NCI-H187 (cell line): ENCODE data around the gene HOMER2.
"Not testable (repeated sequence)": the region's sequence is repeated elsewhere in the genome, so short reads cannot be mapped to it uniquely, and the experiment has no call there.

ENCODE experiments used
- DNase-seq, 2 experiments: peaks; one replicate each; lab custom pipeline; 2025; lab: John Stamatoyannopoulos, UW

The HOMER2 gene

DNA sequence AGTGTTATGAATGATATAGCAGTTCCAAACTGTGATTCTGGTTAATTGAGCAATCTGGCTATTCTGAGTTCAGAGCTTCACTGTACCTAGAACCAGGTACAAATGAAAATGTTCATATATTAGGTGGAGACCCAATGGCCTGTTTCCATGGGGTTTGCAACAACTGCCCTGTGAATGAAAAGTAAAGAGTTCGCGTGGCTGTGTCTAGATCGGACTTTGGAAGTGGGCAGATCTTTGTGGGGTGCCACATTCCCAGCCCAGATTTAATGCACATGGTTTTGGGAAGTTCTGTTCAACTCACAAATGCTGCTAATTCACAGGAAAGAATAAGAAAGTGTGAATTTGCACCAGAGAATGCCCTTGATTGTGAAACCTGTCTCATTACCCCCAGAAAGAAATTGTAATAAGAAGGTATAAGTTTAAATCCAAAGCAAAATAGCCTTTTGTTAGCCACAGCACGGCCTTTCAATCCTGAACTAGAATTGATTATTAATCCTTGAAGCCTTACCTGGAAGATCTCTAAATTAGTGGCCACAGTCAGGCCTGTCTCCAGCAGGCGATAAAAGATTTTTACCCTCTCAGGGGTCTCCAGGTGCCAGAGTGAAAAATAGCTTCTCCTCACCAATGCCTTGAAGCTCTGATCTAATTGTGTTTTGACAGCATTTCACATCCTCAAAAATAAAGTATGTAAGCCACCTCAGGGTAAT is 120.5 kb downstream of the HOMER2 start:
- no peak for DNase-seq

DNA sequence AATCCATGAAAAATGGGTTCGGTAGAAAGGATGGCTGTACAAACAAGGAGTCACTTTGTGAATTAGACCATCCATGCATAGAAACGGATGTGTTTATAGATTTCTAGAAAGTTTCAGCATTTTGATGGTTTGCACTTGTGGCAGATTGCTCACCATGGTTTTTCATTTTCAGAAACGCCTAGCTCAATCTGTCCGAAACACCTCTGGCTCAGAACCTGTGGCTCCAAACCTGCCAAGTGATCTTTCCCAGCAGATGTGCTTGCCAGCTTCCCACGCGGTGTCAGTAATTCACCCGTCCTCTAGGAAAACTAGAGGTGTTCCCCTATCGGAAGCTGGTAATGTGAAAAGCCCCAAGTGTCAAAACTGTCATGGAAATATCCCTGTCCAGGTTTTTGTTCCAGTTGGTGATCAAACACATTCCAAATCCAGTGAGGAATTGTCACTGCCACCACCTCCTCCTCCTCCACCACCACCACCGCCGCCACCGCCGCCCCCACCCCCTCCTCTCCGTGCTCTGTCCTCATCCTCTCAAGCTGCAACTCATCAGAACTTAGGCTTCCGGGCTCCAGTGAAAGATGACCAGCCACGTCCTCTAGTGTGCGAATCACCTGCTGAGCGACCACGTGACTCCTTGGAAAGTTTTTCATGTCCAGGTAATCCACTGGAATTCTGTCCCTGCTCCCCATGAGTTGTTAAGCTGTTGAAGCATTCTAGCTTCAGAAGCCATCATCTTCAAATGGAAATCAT is 121.9 kb downstream of the HOMER2 start:
- no peak for DNase-seq

DNA sequence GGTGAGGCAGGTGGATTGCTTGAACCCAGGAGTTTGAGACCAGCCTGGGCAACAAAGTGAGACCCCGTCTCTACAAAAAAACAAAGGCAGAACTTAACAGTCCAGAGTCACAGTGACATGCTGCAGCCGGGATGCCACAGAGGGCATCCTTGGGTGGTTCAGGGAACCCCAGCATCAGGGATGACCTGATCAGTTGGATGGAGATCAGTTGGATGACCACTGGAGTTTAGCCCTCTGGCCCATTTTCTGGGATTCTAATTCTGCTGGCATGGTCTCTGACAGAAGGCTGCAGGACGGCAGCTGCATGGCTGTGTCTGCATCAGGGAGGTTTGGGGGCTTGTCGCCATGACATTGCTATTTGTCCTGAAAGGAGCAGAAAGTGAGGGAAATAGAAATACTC is 123.3 kb downstream of the HOMER2 start:
- DNase-seq = no peak

DNA sequence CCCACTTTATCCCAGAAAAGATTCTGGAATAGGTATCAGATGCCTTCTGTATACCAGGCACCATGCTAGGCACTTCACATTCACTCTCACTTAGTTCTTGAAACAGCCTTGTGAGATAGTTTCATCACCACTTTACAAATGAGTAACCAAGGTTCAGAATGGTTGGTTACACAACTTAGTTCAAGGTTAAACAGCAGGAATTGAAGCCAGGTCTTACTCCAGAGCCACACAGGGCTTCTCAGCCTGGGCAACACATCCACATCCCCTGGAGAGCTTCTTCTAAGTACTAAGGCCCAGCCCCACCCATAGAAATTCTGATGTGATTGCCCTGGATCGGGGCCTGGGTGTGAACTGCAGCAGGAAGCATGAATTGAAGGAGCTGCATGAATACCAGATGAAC is 124.4 kb downstream of the HOMER2 start:
- no peak for DNase-seq

DNA sequence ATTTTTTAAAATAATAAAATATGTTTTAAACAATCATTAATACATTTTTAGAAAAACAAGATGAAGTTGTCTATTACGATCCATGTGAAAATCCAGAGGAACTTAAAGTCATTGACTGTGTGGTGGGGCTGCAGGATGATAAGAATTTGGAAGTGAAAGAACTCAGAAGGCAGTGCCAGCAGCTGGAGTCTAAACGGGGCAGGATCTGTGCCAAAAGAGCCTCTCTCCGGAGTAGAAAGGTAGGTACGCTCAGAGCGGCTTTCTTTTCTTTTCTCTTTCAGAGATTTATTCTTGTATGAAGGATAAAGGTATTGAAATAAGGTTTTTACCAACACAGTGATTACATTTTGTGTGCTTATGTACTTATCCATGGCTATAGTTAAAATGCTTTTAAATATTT is 129.5 kb downstream of the HOMER2 start:
- no peak for DNase-seq

- not testable (repeated sequence) for DNase-seq
Observed at GRCh38 chr15:82821851-82822250, 130.7 kb downstream of the HOMER2 start.

- DNase-seq = not testable (repeated sequence)
Observed at GRCh38 chr15:82821396-82821795, 131.1 kb downstream of the HOMER2 start.

- DNase-seq = no peak
Observed at GRCh38 chr15:82820128-82820527, 132.4 kb downstream of the HOMER2 start.

GRCh38 chr15:82812994-82813393 is 139.5 kb downstream of the HOMER2 start:
- DNase-seq = no peak

GRCh38 chr15:82810890-82811426 is 141.6 kb downstream of the HOMER2 start:
- DNase-seq = no peak

DNA sequence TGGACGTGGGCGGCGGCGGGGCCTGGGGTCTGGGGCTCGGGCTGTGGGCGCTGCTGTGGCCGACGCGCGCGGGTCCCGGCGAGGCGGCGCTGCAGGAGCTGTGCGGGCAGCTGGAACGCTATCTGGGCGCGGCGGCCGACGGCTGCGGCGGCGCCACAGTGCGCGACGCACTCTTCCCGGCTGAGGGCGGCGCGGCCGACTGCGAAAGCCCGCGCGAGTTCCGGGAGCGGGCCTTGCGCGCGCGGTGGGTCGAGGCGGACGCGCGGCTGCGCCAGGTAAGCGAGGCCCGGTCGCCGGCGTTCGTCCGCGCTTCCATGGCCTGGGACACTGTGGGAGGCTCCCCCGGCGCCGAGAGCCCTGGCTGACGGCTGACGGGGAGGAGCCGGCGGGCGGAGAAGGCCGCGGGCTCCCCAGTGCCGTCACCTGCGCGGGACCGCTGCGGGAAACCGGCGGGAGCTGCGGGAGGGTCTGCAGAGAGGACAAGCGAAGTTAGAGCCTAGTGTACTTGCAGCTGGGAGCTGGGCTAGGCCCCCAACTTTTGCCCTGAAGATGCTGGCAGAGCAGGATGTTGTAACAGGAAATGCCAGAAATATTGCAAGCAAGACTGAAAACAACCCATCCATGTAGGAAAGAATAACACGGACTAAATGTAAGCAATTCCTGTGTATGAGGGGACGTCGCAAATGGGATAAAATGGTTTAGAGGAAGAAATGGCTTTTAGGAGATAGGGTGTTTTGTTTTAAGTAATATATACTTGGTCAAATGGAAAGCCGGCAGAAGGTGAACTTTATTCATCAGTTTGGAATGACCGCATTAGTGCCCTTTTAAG is 142.2 kb downstream of the HOMER2 start:
- no peak for DNase-seq

DNA sequence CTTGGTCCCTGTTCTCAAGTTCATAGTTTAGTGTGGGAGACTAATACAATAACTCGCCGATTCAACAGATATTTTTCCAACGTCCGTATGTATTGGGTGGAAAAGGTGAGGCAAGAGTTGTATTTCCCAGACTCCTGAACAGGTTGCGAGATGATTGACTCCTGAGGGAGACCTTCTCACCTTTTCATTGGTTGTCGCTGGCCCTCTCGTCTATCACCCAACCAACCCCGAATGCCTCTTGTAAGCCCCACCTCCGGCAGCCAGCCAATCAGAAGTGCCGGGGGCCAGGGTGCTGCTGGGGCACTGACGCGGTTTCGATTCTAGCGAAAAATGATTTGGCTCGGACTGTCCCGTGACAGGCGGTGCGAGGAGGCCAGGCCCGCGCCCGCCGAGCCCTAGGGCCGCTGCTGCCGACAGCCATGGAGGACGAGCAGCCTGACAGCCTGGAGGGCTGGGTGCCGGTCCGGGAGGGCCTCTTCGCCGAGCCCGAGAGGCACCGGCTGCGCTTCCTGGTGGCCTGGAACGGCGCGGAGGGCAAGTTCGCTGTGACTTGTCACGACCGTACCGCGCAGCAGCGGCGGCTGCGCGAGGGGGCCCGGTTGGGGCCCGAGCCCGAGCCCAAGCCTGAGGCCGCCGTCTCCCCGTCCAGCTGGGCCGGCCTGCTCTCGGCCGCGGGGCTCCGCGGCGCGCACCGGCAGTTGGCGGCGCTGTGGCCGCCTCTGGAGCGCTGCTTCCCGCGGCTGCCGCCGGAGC is 143.0 kb downstream of the HOMER2 start, which contains the start of gene WHAMM:
TSS of gene WHAMM (plus strand) at position 321 of the 753 bp plus-strand sequence. CDS start at position 420, 99 bp downstream.
- DNase-seq = peak; percentile 81 to 90

DNA sequence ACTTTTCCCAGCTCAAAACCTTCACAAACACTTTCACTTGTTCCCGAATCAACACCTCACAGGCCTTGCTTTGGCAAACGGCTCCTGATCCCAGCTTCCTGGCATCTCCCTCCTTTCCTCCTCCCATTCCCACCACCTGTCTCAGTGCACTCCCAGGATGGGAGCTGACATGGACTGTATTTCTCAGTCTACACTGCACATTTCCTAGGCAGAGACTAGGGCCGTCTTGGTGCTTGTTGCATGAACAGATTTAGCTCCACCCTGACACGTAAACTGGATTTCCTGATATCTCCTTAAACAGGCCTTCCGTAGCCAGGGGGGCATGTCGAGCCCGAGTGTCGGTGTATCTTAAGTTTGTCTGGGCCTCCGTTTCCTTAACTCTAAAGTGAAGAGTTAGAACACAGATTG is 143.9 kb downstream of the HOMER2 start:
- no peak for DNase-seq

DNA sequence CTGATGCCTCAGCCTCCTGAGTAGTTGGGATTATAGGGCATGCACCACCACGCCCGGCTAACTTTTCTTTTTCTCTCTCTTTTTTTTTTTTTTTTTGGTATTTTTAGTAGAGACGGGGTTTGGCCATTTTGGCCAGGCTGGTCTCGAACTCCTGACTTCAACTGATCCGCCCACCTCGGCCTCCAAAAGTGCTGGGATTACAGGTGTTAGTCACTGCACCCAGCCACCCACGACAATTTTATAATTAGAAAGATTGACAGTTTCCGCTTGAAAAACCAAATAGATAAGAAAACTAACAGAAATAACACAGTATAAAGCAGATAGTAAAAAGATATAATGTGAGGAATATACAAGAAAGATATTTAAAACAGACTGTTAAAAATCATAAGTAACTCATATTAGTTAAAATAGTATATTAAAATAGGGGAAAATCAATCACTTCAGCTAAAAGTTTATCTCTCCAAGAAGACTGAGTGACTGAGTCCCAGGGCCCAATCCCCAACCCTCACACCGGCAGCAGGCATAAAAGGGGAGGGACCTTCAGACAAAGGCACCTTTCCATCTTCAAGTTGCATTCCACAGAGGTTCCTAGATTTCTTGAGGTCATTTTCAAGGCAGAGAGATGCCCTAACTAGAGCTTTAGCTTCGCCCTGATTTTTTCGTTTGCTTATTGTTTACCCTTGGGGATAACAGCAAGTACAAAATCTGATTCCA is 144.4 kb downstream of the HOMER2 start:
- DNase-seq = no peak

DNA sequence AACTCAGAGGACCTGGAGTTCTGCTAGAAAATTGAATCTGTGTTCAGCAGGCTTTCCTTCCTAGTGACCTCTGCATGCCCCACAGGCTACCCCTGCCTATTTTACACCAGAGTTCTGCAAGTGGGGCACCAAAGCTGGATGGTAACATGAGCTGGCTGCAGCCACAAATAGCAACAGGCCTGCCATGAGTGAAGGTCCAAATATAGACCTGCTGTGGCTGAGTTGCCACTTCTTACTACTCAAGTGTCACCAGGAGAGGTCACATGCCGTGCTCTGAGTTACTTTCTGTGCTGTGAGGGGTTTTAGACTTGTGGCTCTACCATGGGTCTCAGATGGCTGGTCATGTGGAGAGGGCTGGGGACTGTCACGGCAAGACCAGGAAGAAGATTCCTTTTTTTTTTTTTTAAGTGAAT is 146.5 kb downstream of the HOMER2 start, which contains the start of gene FSD2:
TSS of gene FSD2 (minus strand) at position 76 of the 413 bp plus-strand sequence. CDS start 18,679 bp downstream, outside the sequence.
- DNase-seq = peak; percentile 18 to 56

DNA sequence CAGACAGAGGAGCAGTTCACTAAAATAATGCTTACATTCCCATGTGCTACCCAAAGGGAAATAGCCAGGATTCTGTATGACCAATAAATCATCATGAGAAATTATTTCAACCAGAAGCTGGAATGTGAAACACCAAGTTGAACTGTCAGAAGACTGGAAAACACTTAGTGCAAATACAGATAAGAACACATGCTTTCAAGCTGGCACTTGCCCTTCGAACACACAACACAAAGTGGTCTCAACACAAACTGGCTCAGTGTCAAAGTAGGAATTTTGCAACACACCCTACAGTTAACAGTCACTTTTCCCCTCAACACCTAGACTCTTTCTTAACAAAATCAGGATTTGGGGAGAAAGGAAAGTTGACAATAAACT is 148.0 kb downstream of the HOMER2 start:
- no peak for DNase-seq

DNA sequence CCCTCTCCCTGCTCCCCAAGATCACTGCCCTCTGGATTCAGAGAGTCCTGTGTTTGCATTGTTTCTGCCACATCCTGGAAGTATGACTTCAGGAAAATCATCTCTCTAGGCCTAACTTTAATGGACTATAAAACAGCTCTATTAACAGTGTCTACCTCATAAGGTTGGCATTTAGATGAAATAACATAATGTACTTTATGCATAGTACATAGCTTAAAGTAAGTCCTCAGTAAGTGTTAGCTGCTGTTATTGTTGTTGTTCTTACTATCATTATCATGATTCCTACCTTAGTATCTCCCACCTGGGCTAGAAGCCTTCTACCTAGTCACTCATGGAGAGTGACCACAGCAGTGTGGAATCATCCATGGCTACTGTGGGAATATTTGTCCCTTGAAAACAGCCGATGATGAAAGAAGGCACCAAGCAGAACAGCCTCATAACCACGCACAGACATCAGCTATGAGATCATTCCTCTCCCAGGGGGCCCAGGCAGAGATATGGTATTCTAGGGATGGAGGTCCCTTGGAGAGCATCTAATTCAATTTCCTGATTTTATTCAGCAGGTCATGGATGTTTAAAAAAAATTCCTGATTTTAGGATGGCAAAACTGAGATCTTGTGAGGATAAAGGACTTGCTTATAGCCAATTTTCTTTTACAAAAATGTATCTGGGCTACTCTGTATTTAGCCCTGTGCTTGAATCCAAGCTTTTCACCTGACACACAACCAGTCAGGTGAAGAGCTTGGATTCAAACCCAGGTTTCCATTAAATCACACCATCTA is 148.5 kb downstream of the HOMER2 start:
- no peak for DNase-seq

- no peak for DNase-seq
Observed at GRCh38 chr15:82802497-82802896, 150.0 kb downstream of the HOMER2 start.

DNA sequence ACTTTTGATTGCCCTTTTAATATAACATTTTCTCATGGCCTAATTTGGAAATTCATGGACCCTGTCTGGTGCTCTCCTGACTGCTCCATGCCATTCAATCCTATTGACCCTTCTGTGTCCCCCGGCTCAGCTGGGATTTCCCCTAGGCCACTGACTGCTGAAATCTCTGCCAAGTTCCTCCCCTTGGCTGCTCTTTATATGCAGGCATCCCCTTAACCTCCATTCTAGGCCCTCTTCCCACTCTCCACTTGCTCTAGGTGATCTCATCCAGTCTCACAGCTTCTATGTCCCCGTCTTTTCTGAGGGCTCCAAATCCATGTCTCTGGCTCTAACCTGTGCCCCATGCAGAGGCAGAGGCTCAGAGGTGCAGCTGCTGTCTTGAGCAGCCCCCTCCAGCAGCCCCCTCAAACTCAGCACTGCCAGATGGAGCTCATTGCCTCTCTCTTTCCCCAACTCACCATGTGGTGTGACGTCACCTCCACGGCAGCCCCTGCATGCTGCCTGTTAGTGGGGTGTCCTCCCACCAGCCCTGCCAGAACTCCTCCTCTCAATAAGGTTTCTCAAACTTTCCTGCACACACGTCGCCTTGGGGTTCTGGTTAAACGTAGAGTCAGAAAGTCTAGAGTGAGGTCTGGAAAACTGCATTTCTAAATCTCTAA is 153.2 kb downstream of the HOMER2 start:
- no peak for DNase-seq
